H1 (cell line): ENCODE data around the gene TET2. TPM values are rescaled to one million over a fixed set of nuclear protein-coding genes. Genes with fewer than 3 reads are reported as not detected.

Experiments used
- CHD7 ChIP-seq: fragments of 300-600 bp; sonication (generic); IDR thresholded peaks from 2 replicates; pipeline ENCODE4 v1.7.1; 2012; ENCODE audit warnings: low read length, moderate library complexity, mild to moderate bottlenecking, inconsistent platforms; ENCODE audit not compliant: insufficient replicate concordance
- NRF1 ChIP-seq: IDR thresholded peaks from 2 replicates; pipeline ENCODE4 v1.6.1; 2011; ENCODE audit warnings: mild to moderate bottlenecking, low read depth, low read length, improper control_type of control experiment
- POLR2A ChIP-seq, 2 experiments: IDR thresholded peaks; 1 replicate in 1 of 2; 2 replicates in 1 of 2; pipeline ENCODE4 v1.6.1; 2011; ENCODE audit warnings: low read depth in 2 of 2, low read length in 2 of 2, mild to moderate bottlenecking in 2 of 2; ENCODE audit errors: control extremely low read depth in 1 of 2
- RAD21 ChIP-seq, 2 experiments: IDR thresholded peaks in 1 of 2; conservative IDR thresholded peaks in 1 of 2; 2 replicates each; pipeline ENCODE4 v1.6.1; 2011; ENCODE audit warnings: low read depth in 2 of 2, low read length in 2 of 2, improper control_type of control experiment in 1 of 2, inconsistent platforms in 1 of 2, mild to moderate bottlenecking in 1 of 2, moderate library complexity in 1 of 2
- TAF1 ChIP-seq: IDR thresholded peaks from 2 replicates; pipeline ENCODE4 v1.6.1; 2011; ENCODE audit warnings: mild to moderate bottlenecking, low read depth, low read length
- polyA plus RNA-seq, 7 experiments: library from polyadenylated mRNA; depleted of rRNA in 3 of 7; stranded (reverse) in 5 of 7; unstranded in 2 of 7; fragments of >200 nt in 5 of 7; fragments of 200-250 nt in 2 of 7; gene quantifications; 1 replicate in 5 of 7; 2 replicates in 1 of 7; 4 replicates in 1 of 7; pipeline versions ENCODE4 v1.2.1 to v1.2.3, GENCODE V29; 2011 to 2013; ENCODE audit warnings: missing spikeins in 2 of 7, mixed read lengths in 2 of 7
- total RNA-seq: library from RNA; stranded (reverse); fragmentation: NEBNext Ultra II Directional; extraction: Animal tissue kit (Norgen Biotek cat#: 25700); gene quantifications from 2 replicates; pipeline ENCODE4 v1.2.1, GENCODE V29; 2021

Gene TET2
- total and polyA plus RNA-seq, 2 of the 8 experiments (the other 6 are each of a cell fraction or from before 2014, with no cell fraction given), result 1.0 to 2.6 TPM

GRCh38 chr4:105119356-105119755, 27.3 kb upstream of the TET2 start (continued):
- TF ChIP-seq CHD7 (no peak), NRF1 (no peak), TAF1 (no peak), RAD21 (IDR thresholded peaks at IDR 0.05 in 1 of 2, conservative IDR thresholded peaks at IDR 0.05 in 1 of 2; ENCODE audit: low read depth in 2 of 2, low read length in 2 of 2) (no peak), POLR2A (IDR thresholded peaks at IDR 0.05; ENCODE audit: control extremely low read depth in 1 of 2, low read depth in 2 of 2, low read length in 2 of 2) (no peak)
